ENCODE results near the gene EML6.

DNA sequence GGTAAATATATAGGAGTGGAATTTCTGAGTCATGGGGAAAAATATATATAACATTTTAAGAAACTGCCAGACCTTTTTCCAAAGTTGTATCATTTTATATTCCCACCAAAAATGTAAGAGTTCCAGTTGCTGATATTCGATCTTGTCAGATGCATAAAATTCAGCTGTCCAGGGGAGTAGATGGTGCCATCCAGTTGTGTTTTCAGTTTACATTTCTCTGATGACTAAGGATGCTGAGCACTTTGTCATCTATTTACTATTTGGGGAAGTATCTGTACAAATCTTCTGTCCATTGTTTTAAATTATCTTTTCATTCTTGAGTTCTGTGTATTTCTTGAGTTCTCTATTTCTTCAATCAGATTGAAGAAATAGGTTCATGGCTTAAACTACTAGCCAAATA lies 200.7 kb downstream of the EML6 start:
- TF ChIP-seq MAX (IDR thresholded peaks at IDR 0.05; ENCODE audit: low read depth, low read length), result no peak
- no peak for TF ChIP-seq CTCF (IDR thresholded peaks at IDR 0.05; ENCODE audit: low read depth, low read length)
